Measurements from ENCODE around the gene CCL17. TPM values are rescaled to one million over a fixed set of nuclear protein-coding genes. Genes with fewer than 3 reads are reported as not detected.

The CCL17 gene
- polyA plus RNA-seq, 1 experiment = not detected

DNA sequence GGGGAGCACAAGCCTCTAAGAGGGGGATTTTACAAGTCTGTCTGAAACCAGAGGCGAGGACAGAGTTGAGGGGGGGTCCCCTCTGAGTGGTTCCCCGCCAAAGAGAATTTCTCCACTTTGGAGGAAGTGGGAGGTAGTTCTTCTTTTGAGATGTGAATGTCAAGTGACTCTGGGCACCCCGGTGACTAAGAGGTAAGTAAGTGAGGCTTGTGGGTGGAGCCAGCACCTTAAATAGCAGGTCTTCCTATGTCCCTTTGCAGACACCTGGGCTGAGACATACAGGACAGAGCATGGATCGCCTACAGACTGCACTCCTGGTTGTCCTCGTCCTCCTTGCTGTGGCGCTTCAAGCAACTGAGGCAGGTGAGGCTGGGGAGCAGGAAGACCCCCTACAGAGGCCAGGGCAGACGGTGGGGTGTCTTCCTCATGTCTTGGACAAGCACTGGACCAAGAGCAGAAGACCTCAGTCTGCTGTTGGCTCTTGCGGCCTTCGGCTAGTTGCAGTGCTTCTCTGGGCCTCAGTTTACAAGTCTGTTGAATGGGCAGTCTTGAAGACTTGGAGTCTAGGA is 46.0 kb upstream of the CCL17 start, which contains the start of gene CCL22:
TSS of gene CCL22 (plus strand) at position 257 of the 569 bp plus-strand sequence. CDS start at position 291, 34 bp downstream.
- ChIA-PET CTCF (no interaction called here), POLR2A (no interaction called here)
- peaks cover 17% of the 10 kb centered on the region for H3K27me3 ChIP-seq (ENCODE audit: control insufficient read depth, insufficient read depth, low read length)
- no peak for DNase-seq (ENCODE audit: low read depth)
- TF ChIP-seq, protein P1, sequence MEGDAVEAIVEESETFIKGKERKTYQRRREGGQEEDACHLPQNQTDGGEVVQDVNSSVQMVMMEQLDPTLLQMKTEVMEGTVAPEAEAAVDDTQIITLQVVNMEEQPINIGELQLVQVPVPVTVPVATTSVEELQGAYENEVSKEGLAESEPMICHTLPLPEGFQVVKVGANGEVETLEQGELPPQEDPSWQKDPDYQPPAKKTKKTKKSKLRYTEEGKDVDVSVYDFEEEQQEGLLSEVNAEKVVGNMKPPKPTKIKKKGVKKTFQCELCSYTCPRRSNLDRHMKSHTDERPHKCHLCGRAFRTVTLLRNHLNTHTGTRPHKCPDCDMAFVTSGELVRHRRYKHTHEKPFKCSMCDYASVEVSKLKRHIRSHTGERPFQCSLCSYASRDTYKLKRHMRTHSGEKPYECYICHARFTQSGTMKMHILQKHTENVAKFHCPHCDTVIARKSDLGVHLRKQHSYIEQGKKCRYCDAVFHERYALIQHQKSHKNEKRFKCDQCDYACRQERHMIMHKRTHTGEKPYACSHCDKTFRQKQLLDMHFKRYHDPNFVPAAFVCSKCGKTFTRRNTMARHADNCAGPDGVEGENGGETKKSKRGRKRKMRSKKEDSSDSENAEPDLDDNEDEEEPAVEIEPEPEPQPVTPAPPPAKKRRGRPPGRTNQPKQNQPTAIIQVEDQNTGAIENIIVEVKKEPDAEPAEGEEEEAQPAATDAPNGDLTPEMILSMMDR (IDR thresholded peaks at IDR 0.05; ENCODE audit: insufficient read depth, low read depth, low read length) = no peak
- no peak within 1 kb of the TSS for H3K4me3 ChIP-seq (ENCODE audit: low read depth, low read length)
- no peaks in the 10 kb centered on the region for H3K36me3 ChIP-seq (ENCODE audit: control insufficient read depth, insufficient read depth, low read length)

DNA sequence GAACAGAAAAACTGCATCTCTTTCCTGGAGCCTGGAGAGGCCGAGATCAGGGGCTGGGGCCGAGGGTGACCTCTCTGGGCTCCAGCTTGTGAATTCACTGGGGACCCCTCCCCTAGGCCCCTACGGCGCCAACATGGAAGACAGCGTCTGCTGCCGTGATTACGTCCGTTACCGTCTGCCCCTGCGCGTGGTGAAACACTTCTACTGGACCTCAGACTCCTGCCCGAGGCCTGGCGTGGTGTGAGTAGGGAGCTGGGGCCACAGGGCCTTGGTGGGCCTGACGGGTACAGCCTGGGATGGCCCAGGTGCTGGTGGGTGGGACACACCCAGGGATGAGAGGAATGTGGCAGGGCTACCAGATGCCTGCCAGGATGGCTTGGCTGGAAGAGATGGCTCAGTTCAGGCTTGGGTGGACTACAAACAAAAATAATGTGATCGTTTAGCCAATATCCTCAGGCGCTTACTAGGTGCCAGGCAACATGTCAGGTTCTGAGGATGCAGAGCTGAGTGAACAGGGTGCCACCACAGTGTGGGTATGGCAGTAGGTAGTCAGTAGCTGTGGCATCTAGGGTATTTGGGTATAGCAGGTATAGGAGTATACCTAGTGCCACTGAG is 44.1 kb upstream of the CCL17 start:
- no peak for DNase-seq (ENCODE audit: low read depth)
- POLR2A ChIA-PET = no interaction called here
- H3K4me3 ChIP-seq (ENCODE audit: low read depth, low read length) = no peak overlapping the region

DNA sequence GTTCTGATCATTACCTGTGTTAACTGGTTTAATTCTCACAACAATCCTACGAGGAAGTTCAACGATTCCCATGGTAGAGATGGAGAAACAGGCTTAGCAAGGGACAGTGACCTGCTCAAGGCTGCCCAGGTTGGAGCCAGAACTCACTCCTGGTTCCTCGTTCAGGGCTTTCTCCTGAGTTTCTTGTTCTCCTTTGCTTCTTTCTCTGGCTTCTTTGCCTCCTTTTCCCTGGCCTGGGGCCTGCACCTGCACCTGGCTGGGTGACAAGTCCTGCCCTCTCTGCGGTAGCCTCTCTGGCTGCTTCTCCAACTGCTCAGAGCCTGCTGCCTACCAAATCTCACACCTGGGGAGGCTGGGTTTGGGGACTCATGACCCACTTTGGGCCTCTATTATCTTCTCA is 43.2 kb upstream of the CCL17 start:
- H3K36me3 ChIP-seq (ENCODE audit: control insufficient read depth, insufficient read depth, low read length) = no peaks in the 10 kb centered on the region
- no peak overlapping the region for H3K4me3 ChIP-seq (ENCODE audit: low read depth, low read length)
- peaks cover 21% of the 10 kb centered on the region for H3K27me3 ChIP-seq (ENCODE audit: control insufficient read depth, insufficient read depth, low read length)
- ChIA-PET POLR2A (no interaction called here), CTCF (interaction anchor here (1.1 kb wide), 1 partner anchor 11 kb away, joined by 3 read pairs; the partner anchor contains the start of gene CX3CL1)
- TF ChIP-seq, protein P1 (IDR thresholded peaks at IDR 0.05; ENCODE audit: insufficient read depth, low read depth, low read length) = no peak
- DNase-seq (ENCODE audit: low read depth) = no peak

More for the DNA sequence above, 44.1 kb upstream of the CCL17 start:
- CTCF ChIA-PET = interaction anchor here (1.1 kb wide), 1 partner anchor 12 kb away, joined by 3 read pairs; the partner anchor contains the start of gene CX3CL1
- Histone ChIP-seq H3K27me3 (ENCODE audit: control insufficient read depth, insufficient read depth, low read length) (peaks cover 17% of the 10 kb centered on the region), H3K36me3 (ENCODE audit: control insufficient read depth, insufficient read depth, low read length) (no peaks in the 10 kb centered on the region)
- TF ChIP-seq, protein P1 (IDR thresholded peaks at IDR 0.05; ENCODE audit: insufficient read depth, low read depth, low read length) = no peak

DNA sequence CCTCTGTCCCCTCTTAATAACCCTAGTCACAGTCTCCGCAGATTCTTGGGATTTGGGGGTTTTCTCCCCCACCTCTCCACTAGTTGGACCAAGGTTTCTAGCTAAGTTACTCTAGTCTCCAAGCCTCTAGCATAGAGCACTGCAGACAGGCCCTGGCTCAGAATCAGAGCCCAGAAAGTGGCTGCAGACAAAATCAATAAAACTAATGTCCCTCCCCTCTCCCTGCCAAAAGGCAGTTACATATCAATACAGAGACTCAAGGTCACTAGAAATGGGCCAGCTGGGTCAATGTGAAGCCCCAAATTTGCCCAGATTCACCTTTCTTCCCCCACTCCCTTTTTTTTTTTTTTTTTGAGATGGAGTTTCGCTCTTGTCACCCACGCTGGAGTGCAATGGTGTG is 40.4 kb upstream of the CCL17 start:
- DNase-seq (ENCODE audit: low read depth) = no peak
- TF ChIP-seq, protein P1 (IDR thresholded peaks at IDR 0.05; ENCODE audit: insufficient read depth, low read depth, low read length) = no peak
- Histone ChIP-seq H3K27me3 (ENCODE audit: control insufficient read depth, insufficient read depth, low read length) (peaks cover 24% of the 10 kb centered on the region), H3K36me3 (ENCODE audit: control insufficient read depth, insufficient read depth, low read length) (no peaks in the 10 kb centered on the region), H3K4me3 (ENCODE audit: low read depth, low read length) (no peak overlapping the region)
- CTCF ChIA-PET = interaction anchor here (1.4 kb wide), 2 partner anchors 31 to 53 kb away, joined by 3 to 6 read pairs; no protein-coding TSS in a partner anchor
- POLR2A ChIA-PET = no interaction called here

DNA sequence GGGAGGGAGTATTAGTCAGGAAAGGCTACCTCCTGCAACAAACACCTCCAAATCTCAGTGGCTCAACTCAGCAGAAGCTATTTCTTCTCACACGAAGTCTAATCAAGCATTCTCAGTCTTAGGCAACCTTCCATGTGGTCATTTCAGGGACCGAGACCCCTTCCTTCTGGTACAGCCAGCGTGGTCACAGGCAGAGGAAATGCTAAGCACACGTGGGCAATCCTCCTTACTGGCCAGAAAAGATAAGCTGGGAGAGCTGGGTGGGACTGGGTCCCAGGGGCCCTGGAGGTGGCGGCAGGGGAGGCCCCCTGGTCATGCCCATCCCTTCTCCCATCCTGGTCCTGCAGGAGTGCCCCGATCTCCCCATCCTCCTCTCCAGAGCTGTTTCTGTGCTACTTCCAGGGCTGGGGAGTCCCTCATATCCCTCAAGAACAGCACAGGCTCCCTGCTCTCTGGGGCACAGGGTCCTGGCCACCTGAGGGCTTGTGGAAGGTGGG is 38.0 kb upstream of the CCL17 start:
- TF ChIP-seq, protein P1 (IDR thresholded peaks at IDR 0.05; ENCODE audit: insufficient read depth, low read depth, low read length) = no peak
- no peak for DNase-seq (ENCODE audit: low read depth)
- ChIA-PET CTCF (no interaction called here), POLR2A (no interaction called here)
- Histone ChIP-seq H3K27me3 (ENCODE audit: control insufficient read depth, insufficient read depth, low read length) (peaks cover 23% of the 10 kb centered on the region), H3K36me3 (ENCODE audit: control insufficient read depth, insufficient read depth, low read length) (no peaks in the 10 kb centered on the region), H3K4me3 (ENCODE audit: low read depth, low read length) (no peak overlapping the region)
